MCF 10A (cell line): ENCODE data around the gene PRKCZ. TPM values are rescaled to one million over a fixed set of nuclear protein-coding genes. Genes with fewer than 3 reads are reported as not detected.

ENCODE experiments used
- BruUV-seq: library from RNA; stranded (reverse); fragments of 400-500 nt; replicated peaks from 2 replicates; lab custom pipeline; 2021; lab: Mats Ljungman, UMichigan
- CTCF ChIA-PET: fragments of 300-600 bp; sonication (Branson Sonifier 250); formaldehyde crosslinking; extraction: SDS; loops from one replicate; lab custom pipeline; 2021; ENCODE audit warnings: antibody characterized with exemption, inconsistent platforms; lab: Yijun Ruan, JAX
- POLR2A ChIA-PET: fragments of 300-600, 350-650 bp; sonication (Branson Sonifier 250); formaldehyde crosslinking; extraction: SDS; loops from one replicate; lab custom pipeline; 2020; ENCODE audit warnings: antibody characterized with exemption, inconsistent platforms; lab: Yijun Ruan, JAX
- DNase-seq: peaks from one replicate; pipeline ENCODE4 v3.0.0-alpha.2; 2018; ENCODE audit not compliant: unreplicated experiment
- H3K27ac Mint-ChIP-seq: one replicate; pipeline ENCODE4 v1.8.0; 2022; ENCODE audit warnings: mild to moderate bottlenecking, low read depth, mixed read lengths; ENCODE audit not compliant: unreplicated experiment
- H3K27me3 Mint-ChIP-seq: one replicate; pipeline ENCODE4 v1.8.0; 2022; ENCODE audit warnings: mixed read lengths; ENCODE audit not compliant: insufficient read depth, unreplicated experiment
- H3K36me3 Mint-ChIP-seq: one replicate; pipeline ENCODE4 v1.8.0; 2022; ENCODE audit warnings: mild to moderate bottlenecking, moderate library complexity, mixed read lengths; ENCODE audit not compliant: insufficient read depth, unreplicated experiment
- H3K4me1 Mint-ChIP-seq: one replicate; pipeline ENCODE4 v1.8.0; 2022; ENCODE audit warnings: mixed read lengths; ENCODE audit not compliant: insufficient read depth, unreplicated experiment
- H3K4me3 Mint-ChIP-seq: one replicate; pipeline ENCODE4 v1.8.0; 2022; ENCODE audit warnings: mild to moderate bottlenecking, moderate library complexity, mixed read lengths; ENCODE audit not compliant: unreplicated experiment
- H3K9me3 Mint-ChIP-seq: one replicate; pipeline ENCODE4 v1.8.0; 2022; ENCODE audit warnings: mixed read lengths; ENCODE audit not compliant: unreplicated experiment
- intact Hi-C: fragments of 100-400 bp; cut with micrococcal nuclease; formaldehyde crosslinking; loops from 2 replicates; pipeline ENCODE4 v1.14.1; 2022
- total RNA-seq: library from RNA; stranded (reverse); gene quantifications from 2 replicates; pipeline ENCODE4 v1.2.3, GENCODE V29; 2022
- TF ChIP-seq, protein P1 (sequence below): fragments of 200-600 bp; IDR thresholded peaks from one replicate; pipeline ENCODE4 v1.8.0; 2022; ENCODE audit warnings: antibody characterized with exemption, mild to moderate bottlenecking; ENCODE audit not compliant: unreplicated experiment

The PRKCZ gene
- total RNA-seq, 1 experiment from 2014 or later = 24.9 TPM

DNA sequence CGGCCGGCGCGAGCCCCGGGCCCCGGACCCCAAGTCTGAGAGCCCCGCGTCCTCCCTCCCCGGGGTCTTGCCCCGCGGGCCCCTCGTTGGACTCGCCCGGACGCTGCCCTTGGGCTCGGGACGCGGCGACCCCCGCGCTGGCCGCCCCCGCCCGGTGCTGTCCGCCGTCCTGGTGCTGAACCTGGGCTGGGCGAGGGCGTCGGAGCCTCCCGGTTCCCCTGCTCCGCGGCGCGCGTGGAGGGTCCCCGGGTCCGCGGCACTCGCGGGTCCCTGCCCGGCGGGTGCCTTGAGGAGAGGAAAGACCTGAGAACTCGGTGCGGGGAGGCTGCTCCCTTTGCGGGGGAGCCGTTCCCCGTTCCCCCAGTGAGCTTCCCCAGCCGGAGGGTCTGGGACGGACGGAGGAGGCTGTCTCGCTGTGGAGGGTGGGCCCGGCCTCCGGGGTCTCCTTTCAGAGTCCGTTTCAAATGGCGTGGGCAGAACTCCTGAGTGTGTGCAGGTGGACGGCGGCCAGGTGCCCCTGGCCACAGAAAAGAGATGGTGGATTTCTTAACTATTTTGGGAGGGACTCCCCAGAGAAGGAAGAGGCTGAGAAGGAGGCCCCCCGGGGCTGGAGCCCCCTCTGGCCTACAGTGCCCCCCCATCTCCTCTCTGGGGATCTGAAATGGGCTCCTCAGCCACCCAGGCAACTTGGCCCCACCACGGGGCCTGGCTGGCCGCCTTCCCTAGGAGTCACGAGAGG is 30.5 kb upstream of the PRKCZ start:
- TF ChIP-seq, protein P1, sequence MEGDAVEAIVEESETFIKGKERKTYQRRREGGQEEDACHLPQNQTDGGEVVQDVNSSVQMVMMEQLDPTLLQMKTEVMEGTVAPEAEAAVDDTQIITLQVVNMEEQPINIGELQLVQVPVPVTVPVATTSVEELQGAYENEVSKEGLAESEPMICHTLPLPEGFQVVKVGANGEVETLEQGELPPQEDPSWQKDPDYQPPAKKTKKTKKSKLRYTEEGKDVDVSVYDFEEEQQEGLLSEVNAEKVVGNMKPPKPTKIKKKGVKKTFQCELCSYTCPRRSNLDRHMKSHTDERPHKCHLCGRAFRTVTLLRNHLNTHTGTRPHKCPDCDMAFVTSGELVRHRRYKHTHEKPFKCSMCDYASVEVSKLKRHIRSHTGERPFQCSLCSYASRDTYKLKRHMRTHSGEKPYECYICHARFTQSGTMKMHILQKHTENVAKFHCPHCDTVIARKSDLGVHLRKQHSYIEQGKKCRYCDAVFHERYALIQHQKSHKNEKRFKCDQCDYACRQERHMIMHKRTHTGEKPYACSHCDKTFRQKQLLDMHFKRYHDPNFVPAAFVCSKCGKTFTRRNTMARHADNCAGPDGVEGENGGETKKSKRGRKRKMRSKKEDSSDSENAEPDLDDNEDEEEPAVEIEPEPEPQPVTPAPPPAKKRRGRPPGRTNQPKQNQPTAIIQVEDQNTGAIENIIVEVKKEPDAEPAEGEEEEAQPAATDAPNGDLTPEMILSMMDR = no peak
- DNase-seq = no peak
- no peaks in the 10 kb centered on the region for H3K36me3 Mint-ChIP-seq
- CTCF ChIA-PET = interaction anchor here (0.6 to 1.2 kb wide), 3 partner anchors 25 to 1597 kb away, joined by 3 to 7 read pairs (median 3); no protein-coding TSS in a partner anchor
- peaks cover 51% of the 10 kb centered on the region for H3K27me3 Mint-ChIP-seq
- intact Hi-C loops = no loop called here
- no TSS peak for BruUV-seq
- POLR2A ChIA-PET = no interaction called here
- peaks cover 8% of the 10 kb centered on the region for H3K4me1 Mint-ChIP-seq
- no peaks in the 10 kb centered on the region for H3K9me3 Mint-ChIP-seq
- H3K4me3 Mint-ChIP-seq = no peak overlapping the region
- no peak overlapping the region for H3K27ac Mint-ChIP-seq

DNA sequence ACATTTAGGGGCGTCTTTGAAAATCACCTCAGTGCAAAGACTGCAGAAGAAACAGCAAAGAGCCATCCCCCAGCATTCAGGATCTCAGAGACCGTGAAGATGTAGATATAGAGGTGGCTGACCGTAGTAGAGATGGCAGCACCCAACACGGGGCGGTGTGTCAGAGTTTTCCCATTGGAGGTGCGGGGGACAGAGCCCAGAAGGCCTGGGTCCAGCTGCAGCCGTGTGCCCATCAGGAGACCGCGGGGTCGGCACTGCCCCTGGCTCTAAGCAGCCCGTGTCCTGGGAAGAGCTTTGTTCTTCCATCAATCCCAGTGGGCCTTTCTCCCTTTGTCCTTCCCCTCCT is 29.9 kb upstream of the PRKCZ start:
- no TSS peak for BruUV-seq
- H3K36me3 Mint-ChIP-seq = no peaks in the 10 kb centered on the region
- H3K27ac Mint-ChIP-seq = no peak overlapping the region
- DNase-seq = no peak
- TF ChIP-seq, protein P1 = no peak
- ChIA-PET POLR2A (no interaction called here), CTCF (interaction anchor here (0.6 to 1.2 kb wide), 3 partner anchors 24 to 1597 kb away, joined by 3 to 7 read pairs (median 5); no protein-coding TSS in a partner anchor)
- intact Hi-C loops = no loop called here
- no peak overlapping the region for H3K4me3 Mint-ChIP-seq
- no peaks in the 10 kb centered on the region for H3K9me3 Mint-ChIP-seq
- H3K27me3 Mint-ChIP-seq = peaks cover 51% of the 10 kb centered on the region
- peaks cover 3% of the 10 kb centered on the region for H3K4me1 Mint-ChIP-seq

DNA sequence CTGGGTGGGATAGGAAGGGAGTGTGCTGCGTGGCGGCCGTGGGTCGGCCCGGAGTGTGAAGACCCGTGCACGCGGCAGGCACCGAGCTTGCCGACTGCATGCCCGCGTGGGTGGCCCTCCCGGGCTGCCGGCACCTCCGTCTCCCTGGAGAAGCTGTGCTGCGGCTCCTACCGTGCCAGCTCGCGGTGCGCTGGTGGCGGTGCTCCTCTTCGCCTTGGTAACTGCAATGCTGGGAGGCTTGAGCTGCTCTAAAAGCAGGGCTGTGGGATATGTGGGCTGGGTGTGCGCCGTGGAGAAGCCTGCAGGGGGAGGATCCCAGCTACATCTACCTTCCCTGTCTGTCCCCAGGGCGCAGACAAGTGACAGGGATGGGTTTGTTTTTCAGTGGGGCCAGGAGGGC is 28.7 kb upstream of the PRKCZ start:
- no peaks in the 10 kb centered on the region for H3K36me3 Mint-ChIP-seq
- POLR2A ChIA-PET = no interaction called here
- H3K9me3 Mint-ChIP-seq = no peaks in the 10 kb centered on the region
- no TSS peak for BruUV-seq
- intact Hi-C loops = no loop called here
- TF ChIP-seq, protein P1 = no peak
- H3K4me1 Mint-ChIP-seq = no peaks in the 10 kb centered on the region
- H3K27me3 Mint-ChIP-seq = peaks cover 50% of the 10 kb centered on the region
- H3K4me3 Mint-ChIP-seq = no peak overlapping the region
- H3K27ac Mint-ChIP-seq = no peak overlapping the region
- CTCF ChIA-PET = no interaction called here
- DNase-seq = no peak

DNA sequence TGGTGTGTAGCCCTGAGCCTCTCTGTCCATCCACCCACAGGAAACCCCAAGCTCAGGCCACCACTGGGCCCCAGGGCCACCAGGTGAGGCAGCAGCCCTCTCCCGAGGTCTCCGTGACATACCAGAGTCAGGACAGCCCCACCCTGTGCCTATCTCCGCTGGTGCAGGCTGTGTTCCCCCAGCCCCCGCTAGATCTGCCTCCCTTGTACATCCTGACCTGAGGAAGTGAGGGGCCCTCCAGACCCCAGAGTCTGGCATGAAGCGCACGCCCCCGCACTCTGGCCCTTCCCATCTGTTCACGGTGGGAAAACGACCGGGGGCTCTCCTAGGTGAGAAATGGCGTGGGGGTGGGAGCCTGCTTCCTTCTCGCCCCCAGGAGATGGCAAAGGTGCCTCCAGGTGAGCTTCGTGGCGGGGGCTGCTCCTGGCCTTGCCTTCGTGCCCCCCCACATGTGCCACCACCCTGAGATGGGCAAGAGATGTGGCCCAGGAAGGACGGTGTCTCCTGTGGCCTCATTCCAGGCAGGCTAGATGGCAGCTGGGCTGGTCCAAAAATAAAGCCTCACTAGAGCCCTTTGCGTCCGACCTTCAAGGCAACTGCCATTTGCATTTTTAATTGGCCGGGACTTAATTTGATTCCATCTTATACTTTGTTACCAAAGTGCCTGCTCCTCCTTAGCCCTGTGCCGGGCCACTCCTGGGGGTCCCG is 28.0 kb upstream of the PRKCZ start:
- CTCF ChIA-PET = no interaction called here
- peaks cover 44% of the 10 kb centered on the region for H3K27me3 Mint-ChIP-seq
- no peak overlapping the region for H3K4me3 Mint-ChIP-seq
- POLR2A ChIA-PET = interaction anchor here (0.7 kb wide), 1 partner anchor 169 kb away, joined by 3 read pairs; no protein-coding TSS in a partner anchor
- H3K36me3 Mint-ChIP-seq = no peaks in the 10 kb centered on the region
- H3K9me3 Mint-ChIP-seq = no peaks in the 10 kb centered on the region
- no TSS peak for BruUV-seq
- H3K27ac Mint-ChIP-seq = no peak overlapping the region
- DNase-seq = no peak
- intact Hi-C loops = no loop called here
- TF ChIP-seq, protein P1 = no peak
- no peaks in the 10 kb centered on the region for H3K4me1 Mint-ChIP-seq
